Upper lobe of left lung (tissue), 4 donors: Measurements from ENCODE around the gene ZIC5.

Experiments used
- EP300 ChIP-seq, 4 donors: sonication (generic); formaldehyde crosslinking; IDR thresholded peaks; one replicate each; pipeline ENCODE4 v1.5.1; 2017; ENCODE audit warnings: antibody characterized with exemption in 4 of 4, control low read depth in 2 of 4
- POLR2A ChIP-seq, 4 donors: fragments of 450-650 bp; IDR thresholded peaks; one replicate each; pipeline ENCODE4 v1.5.1; 2016 to 2017; ENCODE audit warnings: antibody characterized with exemption in 4 of 4, mild to moderate bottlenecking in 2 of 4
- TF ChIP-seq, protein P1 (sequence below), 6 experiments: fragments of 450-650 bp in 4 of 6; fragments of 200-600 bp in 2 of 6; sonication (generic) in 2 of 6; IDR thresholded peaks; one replicate each; pipeline ENCODE4 v1.5.1; 2016 to 2019; ENCODE audit warnings: antibody characterized with exemption in 6 of 6

GRCh38 chr13:99967869-99968520, 3.6 kb downstream of the ZIC5 start:
- TF ChIP-seq POLR2A (IDR thresholded peaks at IDR 0.05) (no peak), EP300 (IDR thresholded peaks at IDR 0.05) (no peak)
- TF ChIP-seq, protein P1, sequence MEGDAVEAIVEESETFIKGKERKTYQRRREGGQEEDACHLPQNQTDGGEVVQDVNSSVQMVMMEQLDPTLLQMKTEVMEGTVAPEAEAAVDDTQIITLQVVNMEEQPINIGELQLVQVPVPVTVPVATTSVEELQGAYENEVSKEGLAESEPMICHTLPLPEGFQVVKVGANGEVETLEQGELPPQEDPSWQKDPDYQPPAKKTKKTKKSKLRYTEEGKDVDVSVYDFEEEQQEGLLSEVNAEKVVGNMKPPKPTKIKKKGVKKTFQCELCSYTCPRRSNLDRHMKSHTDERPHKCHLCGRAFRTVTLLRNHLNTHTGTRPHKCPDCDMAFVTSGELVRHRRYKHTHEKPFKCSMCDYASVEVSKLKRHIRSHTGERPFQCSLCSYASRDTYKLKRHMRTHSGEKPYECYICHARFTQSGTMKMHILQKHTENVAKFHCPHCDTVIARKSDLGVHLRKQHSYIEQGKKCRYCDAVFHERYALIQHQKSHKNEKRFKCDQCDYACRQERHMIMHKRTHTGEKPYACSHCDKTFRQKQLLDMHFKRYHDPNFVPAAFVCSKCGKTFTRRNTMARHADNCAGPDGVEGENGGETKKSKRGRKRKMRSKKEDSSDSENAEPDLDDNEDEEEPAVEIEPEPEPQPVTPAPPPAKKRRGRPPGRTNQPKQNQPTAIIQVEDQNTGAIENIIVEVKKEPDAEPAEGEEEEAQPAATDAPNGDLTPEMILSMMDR (IDR thresholded peaks at IDR 0.05) = no peak
